NCI-H82 (cell line): ENCODE results near the gene PICK1.
"Not testable (repeated sequence)": the region's sequence is repeated elsewhere in the genome, so short reads cannot be mapped to it uniquely, and the experiment has no call there.

Experiments used
- DNase-seq: peaks from one replicate; lab custom pipeline; 2025; lab: John Stamatoyannopoulos, UW

The PICK1 gene

DNA sequence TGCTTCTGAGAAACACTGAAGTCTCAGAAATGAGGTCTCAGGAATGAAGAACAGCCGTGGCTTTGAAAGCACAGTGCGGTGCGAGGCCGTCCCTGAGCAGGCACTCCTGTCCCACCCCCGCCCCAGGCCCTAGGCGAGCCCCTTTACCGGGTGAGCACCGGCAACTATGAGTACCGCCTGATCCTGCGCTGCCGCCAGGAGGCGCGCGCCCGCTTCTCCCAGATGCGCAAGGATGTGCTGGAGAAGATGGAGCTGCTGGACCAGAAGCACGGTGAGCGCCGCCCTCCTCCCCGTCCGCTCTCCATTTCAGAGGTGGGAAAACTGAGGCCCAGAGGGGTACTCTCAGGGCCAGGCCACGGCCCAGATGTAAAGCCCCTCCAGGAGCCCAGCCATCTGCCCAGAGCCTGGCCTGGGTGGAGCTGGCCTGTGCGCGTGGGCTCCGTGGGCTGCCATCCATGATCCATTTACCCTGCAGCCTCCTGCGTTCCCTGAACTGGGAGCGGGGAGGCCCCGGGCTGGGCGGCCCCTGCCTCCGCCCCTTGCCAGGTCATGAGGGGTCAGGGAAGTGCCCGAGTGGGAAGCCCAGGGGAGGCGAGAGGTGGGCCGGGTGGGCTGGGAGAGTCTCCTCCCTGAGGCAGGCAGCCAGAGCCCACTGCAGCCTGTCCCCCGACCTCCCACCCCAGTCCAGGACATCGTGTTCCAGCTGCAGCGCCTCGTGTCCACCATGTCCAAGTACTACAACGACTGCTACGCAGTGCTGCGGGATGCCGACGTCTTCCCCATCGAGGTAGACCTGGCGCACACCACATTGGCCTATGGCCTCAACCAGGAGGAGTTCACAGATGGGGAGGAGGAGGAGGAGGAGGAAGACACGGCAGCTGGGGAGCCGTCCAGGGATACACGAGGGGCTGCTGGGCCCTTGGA lies 17.2 kb downstream of the PICK1 start:
- DNase-seq: no peak

DNA sequence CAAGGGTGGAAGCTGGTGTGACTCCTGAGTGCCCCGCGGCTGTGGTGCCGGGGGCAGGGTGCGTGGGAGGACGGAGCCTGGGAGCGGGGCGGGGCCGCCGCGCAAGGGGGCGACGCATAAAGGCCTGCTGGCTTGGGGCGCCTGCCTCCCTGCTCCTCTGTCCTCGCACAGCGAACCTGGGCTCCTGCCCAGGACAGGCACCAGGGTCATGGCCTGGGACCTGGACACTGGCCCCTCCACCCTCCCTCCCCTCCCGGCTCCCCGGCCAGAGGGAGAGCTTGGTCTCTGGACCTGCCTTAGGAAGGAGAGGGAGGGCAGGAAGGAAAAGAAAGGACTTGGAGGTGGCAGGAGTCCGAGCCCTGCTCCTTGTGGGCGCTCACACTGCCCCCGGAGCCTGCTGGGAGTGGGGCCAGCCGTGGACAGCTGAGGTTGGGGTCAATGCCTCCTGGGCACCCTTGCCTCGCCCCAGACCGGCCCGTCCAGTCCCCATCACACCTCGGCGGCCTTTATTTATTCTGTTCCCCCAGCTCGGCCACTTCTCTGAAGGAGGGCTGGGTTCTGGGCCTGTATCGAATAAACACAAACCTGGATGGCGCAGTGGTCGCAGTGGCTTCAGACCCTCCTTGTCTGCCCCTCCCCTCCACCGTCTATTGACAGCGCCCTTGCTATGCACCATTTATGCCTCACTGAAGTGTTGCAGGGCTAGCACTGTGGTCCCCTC lies 18.1 kb downstream of the PICK1 start:
- DNase-seq: no peak

- DNase-seq: no peak
Observed at GRCh38 chr22:38075961-38076360, 18.8 kb downstream of the PICK1 start.

- DNase-seq: no peak
Observed at GRCh38 chr22:38077096-38077495, 19.9 kb downstream of the PICK1 start.

GRCh38 chr22:38077595-38077994 lies 20.4 kb downstream of the PICK1 start:
- DNase-seq: no peak

- no peak for DNase-seq
Observed at GRCh38 chr22:38078046-38078840, 21.0 kb downstream of the PICK1 start.

DNA sequence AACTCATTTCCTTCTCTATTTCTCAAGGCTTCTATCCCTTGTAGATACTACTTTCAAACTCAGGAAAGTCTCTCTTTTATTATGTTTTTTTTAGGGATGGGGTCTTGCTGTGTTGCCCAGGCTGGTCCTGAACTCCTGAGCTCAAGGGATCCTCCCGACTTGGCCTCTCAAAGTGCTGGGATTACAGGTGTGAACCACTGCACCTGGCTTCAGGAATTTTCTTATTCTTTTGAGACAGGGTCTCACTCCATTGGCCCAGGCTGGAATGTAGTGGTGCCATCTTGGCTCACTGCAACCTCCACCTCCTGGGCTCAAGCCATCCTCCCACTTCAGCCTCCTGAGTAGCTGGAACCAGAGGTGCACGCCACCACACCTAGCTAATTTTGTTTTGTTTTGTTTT lies 22.0 kb downstream of the PICK1 start:
- DNase-seq: not testable (repeated sequence)

GRCh38 chr22:38079804-38080203 lies 22.6 kb downstream of the PICK1 start:
- DNase-seq: no peak

DNA sequence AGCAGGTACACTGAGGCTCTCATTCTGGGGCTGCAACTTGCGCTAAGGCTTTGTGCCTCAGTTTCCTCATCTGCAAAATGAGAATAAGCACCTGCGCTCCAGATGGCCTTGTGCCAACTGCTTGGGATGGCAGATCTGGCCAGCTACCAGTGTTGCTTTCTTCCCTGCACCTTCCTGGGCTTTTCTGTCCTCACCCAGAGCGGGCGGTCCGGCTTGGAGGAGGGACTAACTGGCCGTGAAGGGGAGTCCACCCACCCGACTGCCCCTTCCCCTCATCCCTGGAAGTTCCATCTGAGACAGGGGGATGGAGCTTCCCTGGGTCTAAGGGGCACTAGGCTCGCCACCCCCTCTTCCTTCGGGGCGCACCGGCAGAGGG lies 23.3 kb downstream of the PICK1 start:
- no peak for DNase-seq

GRCh38 chr22:38080850-38081635 lies 23.8 kb downstream of the PICK1 start:
- peak; percentile 42 for DNase-seq

GRCh38 chr22:38081636-38081940 lies 24.4 kb downstream of the PICK1 start:
- no peak for DNase-seq

GRCh38 chr22:38081941-38082828 lies 25.0 kb downstream of the PICK1 start:
- DNase-seq: no peak

GRCh38 chr22:38082986-38083710 lies 25.9 kb downstream of the PICK1 start:
- DNase-seq: no peak

DNA sequence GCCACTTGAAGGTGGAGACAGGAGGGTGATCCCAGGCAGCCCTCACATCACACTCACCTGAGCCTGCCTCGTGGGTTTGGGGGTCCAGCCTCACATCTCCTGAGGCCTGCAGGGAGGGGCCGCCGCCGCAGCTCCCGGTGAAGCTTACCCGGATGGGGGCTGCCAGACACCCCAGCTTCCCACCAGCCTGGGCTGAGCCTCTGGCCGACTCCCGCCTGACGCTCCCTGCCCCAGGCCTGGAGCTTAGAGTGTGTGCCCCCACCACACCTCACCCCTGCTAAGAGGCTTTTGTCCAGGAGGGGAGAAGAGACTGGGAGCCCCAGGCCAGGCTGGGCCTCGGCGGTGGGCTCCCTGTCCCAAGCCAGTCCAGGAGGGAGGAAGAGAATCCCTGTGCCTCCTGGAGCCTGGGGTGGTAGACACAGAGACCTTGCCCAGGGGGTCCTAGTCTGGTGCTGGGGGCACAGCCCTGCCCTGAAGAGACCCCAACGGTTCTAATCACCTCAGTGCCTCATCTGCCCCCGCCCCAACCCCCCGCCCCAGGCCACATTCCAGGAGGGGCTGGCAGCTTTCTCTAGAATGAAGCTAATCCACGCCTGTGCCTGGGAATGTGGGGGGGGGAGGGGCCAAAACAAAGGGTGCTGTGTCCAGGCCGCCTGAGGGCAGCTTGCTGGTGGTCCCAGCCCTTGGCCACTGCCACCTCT lies 26.9 kb downstream of the PICK1 start, which contains the start of gene SLC16A8:
SLC16A8 (minus strand) TSS at position 254 of the 701 bp plus-strand sequence. CDS start 1,311 bp downstream, outside the sequence.
- DNase-seq: peak; percentile 37

- DNase-seq: no peak
Observed at GRCh38 chr22:38085056-38085455, 27.9 kb downstream of the PICK1 start.

DNA sequence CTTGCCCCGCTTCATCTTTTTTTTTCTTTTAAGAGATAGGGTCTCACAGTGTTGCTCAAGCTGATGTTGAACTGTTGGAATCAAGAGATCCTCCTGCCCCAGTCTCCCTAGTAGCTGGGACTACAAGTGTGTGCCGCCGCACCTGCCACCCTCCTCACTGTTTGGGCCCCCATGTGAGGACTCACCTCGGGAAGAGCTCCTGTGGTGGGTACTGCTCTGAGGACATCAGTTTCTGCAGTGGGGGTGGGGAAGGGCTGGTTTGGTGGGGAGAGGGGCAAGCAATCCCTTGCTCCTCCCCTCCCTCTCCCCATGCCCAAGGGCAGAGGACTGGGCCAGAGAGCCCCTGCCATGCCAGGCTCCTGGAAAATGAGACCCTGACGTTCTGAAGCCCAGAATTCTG lies 28.3 kb downstream of the PICK1 start:
- no peak for DNase-seq

DNA sequence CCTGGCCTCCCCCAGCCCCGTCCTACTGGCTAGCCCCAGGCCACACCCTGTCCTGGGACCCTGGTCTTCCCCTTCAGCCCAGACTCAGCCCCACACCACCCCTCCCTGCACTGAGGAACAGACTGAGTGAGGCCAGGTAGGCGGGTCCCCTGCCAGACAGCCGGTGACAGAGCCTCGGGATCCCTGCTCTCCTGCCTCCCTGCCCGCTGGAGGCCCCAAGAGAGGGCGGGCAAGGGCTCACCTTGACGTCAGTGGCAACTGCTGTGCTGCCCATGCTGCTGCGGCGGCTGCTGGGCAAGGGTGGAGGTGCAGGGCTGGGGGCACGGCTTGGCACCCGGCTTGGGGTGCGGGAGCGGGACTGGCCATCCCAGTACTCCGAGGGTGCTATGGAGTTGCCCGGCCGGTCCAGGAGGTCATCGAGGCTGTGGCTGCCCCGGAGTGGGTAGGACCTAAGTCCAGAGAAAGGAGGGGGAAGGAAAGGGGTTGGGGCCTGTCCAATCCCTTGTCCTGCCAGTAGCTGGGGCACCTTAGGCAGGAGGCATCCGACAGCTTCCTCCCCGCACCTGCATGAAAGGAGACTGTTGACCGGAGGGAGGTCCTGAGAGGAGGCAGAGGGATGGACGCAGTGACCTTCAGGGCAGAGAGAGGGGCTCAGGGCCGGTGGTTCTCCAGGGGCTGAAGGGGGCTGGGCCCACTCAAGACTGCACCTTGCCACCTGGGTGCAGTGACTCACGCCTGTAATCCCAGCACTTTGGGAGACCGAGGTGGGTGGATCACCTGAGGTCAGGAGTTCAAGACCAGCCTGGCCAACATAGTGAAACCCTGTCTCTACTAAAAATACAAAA lies 29.0 kb downstream of the PICK1 start:
- DNase-seq: no peak

- DNase-seq: no peak
Observed at GRCh38 chr22:38086942-38087341, 29.7 kb downstream of the PICK1 start.
